ENCODE data around the gene NOMO2.
"Not testable (repeated sequence)": the region's sequence is repeated elsewhere in the genome, so short reads cannot be mapped to it uniquely, and the experiment has no call there.

Gene NOMO2

DNA sequence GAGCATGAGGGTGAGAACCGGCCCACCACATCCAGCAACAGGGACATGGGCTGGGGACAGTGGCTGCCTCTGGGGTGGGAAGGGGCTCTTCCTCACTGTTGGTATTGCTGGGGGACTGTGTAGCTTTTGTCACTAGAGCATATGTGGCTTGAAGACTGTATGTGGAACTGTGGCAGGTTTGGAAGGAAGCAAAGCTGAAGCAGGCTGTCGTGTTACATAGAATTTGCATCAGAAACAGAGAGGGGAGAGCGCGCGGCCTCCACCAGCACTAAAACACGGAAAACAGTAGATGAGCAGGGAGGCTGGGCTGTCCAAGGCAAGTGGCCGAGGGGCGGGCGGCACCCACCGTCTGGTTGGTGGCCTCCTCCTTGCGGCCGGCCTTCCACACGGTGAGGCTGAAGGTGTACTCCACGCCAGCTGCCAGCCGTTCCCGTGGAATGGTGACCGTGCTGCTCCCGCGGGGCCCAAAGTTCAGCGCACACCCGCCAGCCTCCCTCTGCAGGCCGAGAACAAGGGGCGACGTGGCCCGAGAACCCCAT is 177.7 kb downstream of the NOMO2 start:
- H3K27ac ChIP-seq, H3K4me3 ChIP-seq: not testable (repeated sequence)

DNA sequence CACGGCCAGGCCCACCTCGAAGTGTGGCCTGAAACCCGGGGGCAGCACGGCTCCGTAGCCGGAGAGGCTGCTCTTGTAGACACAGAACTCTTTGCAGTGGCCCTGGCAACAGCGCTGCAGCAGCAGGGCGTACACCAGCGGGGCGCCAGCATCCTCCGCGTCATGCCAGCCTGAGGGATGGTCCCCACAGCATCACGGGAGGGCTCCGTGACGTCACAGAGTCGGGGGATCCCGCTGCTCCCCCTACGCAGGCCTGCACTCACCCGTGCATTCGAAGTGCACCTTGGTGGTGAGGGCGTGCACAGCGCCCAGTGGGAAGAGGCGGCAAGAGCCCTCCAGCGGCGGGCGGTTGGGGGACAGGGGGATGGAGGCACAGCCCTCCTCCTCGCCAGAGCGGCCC is 179.2 kb downstream of the NOMO2 start:
- H3K4me3 ChIP-seq, H3K27ac ChIP-seq: not testable (repeated sequence)
